PC-9 (cell line): ENCODE measurements around the gene RRBP1.

Experiments
- CTCF ChIP-seq: fragments of 200-600 bp; sonication (generic); conservative IDR thresholded peaks from 2 replicates; pipeline ENCODE4 v1.6.1; 2017; ENCODE audit warnings: mixed run types, antibody characterized with exemption, mild to moderate bottlenecking, moderate library complexity
- EZH2 ChIP-seq: fragments of 200-600 bp; sonication (generic); IDR thresholded peaks from 2 replicates; pipeline ENCODE4 v1.8.0; 2017; ENCODE audit warnings: antibody characterized with exemption, low read depth

- no peak for TF ChIP-seq CTCF
- TF ChIP-seq EZH2 = no peak
These were observed 113.0 kb downstream of the RRBP1 start for GRCh38 chr20:17568972-17569521.
